Measurements from ENCODE around the gene ACCS. TPM values are rescaled to one million over a fixed set of nuclear protein-coding genes. Genes with fewer than 3 reads are reported as not detected.

Gene ACCS
- total and polyA plus RNA-seq, 9 of the 15 experiments (the other 6 are each of a cell fraction or from before 2014, with no cell fraction given), result 4.2 to 25.9 (median 16.3) TPM

DNA sequence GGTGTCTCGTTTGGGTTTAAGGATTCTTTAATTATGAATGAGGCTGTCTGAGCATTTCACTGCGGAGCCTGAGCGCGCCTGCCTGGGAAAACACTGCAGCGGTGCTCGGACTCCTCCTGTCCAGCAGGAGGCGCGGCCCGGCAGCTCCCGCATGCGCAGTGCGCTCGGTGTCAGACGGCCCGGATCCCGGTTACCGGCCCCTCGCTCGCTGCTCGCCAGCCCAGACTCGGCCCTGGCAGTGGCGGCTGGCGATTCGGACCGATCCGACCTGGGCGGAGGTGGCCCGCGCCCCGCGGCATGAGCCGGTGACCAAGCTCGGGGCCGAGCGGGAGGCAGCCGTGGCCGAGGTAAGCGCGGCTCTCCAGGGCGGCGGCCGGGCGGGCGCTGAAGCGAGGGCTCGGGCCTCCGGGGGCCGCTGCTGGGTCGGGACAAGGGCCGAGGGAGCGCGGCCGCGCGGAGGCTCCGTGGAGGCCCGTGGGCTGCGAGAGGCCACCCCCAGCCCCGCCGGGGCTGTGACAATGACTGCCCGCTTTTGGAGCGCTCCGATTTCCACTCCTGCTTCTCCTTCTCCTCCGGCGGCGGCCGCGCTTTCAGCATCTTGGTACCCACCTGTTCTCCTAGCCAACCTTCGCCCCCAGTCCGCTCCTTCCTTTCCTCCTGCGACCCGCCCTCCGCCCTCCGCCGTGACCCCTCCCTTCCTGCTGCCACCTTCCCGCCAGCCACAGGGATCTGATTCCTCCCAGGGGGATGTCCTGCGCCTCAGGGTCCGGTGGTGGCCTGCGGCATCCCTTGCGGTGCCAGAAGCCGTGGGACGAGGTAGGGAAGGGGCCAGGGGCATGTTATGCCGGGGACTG lies 29.7 kb downstream of the ACCS start, which contains the start of gene EXT2 (continued):
- TF ChIP-seq, protein P1, sequence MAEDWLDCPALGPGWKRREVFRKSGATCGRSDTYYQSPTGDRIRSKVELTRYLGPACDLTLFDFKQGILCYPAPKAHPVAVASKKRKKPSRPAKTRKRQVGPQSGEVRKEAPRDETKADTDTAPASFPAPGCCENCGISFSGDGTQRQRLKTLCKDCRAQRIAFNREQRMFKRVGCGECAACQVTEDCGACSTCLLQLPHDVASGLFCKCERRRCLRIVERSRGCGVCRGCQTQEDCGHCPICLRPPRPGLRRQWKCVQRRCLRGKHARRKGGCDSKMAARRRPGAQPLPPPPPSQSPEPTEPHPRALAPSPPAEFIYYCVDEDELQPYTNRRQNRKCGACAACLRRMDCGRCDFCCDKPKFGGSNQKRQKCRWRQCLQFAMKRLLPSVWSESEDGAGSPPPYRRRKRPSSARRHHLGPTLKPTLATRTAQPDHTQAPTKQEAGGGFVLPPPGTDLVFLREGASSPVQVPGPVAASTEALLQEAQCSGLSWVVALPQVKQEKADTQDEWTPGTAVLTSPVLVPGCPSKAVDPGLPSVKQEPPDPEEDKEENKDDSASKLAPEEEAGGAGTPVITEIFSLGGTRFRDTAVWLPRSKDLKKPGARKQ (CRISPR knock-in tag; IDR thresholded peaks at IDR 0.05), result no peak
- TF ChIP-seq HOXB6 (CRISPR knock-in tag; IDR thresholded peaks at IDR 0.05; ENCODE audit: borderline replicate concordance) (no peak), PPARD (CRISPR knock-in tag; IDR thresholded peaks at IDR 0.05) (no peak), GABPB1 (CRISPR knock-in tag; IDR thresholded peaks at IDR 0.05) (no peak), SREBF2 (CRISPR knock-in tag; IDR thresholded peaks at IDR 0.05) (no peak), DEAF1 (CRISPR knock-in tag; IDR thresholded peaks at IDR 0.05) (no peak), FOXJ2 (tag; IDR thresholded peaks at IDR 0.05) (no peak), MAX (CRISPR knock-in tag; IDR thresholded peaks at IDR 0.05) (no peak; the same call in 1 of the 2 replicates), ZNF551 (CRISPR knock-in tag; IDR thresholded peaks at IDR 0.05) (no peak), SUPT5H (IDR thresholded peaks at IDR 0.05) (no peak; the same call in 1 of the 2 replicates), HNRNPK (IDR thresholded peaks at IDR 0.05; ENCODE audit: low read depth, low read length, poor library complexity, severe bottlenecking) (no peak), FOXP1 (CRISPR knock-in tag; IDR thresholded peaks at IDR 0.05) (peak; percentile 64; the same call in 1 of the 2 replicates), ZNF79 (CRISPR knock-in tag; IDR thresholded peaks at IDR 0.05; ENCODE audit: low read depth) (no peak), ZKSCAN3 (CRISPR knock-in tag; IDR thresholded peaks at IDR 0.05) (no peak)
- TF ChIP-seq, protein P2, sequence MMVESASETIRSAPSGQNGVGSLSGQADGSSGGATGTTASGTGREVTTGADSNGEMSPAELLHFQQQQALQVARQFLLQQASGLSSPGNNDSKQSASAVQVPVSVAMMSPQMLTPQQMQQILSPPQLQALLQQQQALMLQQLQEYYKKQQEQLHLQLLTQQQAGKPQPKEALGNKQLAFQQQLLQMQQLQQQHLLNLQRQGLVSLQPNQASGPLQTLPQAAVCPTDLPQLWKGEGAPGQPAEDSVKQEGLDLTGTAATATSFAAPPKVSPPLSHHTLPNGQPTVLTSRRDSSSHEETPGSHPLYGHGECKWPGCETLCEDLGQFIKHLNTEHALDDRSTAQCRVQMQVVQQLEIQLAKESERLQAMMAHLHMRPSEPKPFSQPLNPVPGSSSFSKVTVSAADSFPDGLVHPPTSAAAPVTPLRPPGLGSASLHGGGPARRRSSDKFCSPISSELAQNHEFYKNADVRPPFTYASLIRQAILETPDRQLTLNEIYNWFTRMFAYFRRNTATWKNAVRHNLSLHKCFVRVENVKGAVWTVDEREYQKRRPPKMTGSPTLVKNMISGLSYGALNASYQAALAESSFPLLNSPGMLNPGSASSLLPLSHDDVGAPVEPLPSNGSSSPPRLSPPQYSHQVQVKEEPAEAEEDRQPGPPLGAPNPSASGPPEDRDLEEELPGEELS (CRISPR knock-in tag; IDR thresholded peaks at IDR 0.05; ENCODE audit: borderline replicate concordance), result no peak
- TF ChIP-seq, protein P3, sequence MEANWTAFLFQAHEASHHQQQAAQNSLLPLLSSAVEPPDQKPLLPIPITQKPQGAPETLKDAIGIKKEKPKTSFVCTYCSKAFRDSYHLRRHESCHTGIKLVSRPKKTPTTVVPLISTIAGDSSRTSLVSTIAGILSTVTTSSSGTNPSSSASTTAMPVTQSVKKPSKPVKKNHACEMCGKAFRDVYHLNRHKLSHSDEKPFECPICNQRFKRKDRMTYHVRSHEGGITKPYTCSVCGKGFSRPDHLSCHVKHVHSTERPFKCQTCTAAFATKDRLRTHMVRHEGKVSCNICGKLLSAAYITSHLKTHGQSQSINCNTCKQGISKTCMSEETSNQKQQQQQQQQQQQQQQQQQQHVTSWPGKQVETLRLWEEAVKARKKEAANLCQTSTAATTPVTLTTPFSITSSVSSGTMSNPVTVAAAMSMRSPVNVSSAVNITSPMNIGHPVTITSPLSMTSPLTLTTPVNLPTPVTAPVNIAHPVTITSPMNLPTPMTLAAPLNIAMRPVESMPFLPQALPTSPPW (CRISPR knock-in tag; IDR thresholded peaks at IDR 0.05), result no peak
- TF ChIP-seq, protein P4, sequence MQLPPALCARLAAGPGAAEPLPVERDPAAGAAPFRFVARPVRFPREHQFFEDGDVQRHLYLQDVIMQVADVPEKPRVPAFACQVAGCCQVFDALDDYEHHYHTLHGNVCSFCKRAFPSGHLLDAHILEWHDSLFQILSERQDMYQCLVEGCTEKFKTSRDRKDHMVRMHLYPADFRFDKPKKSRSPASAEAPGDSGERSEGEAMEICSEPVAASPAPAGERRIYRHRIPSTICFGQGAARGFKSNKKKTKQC (CRISPR knock-in tag; IDR thresholded peaks at IDR 0.05), result peak; percentile 38; the same call in 1 of the 2 replicates
